Upper lobe of left lung (tissue), 4 donors: ENCODE measurements around the gene CMTM1.

Source experiments
- CTCF ChIP-seq, 6 experiments: fragments of 450-650 bp in 4 of 6; fragments of 200-600 bp in 2 of 6; sonication (generic) in 2 of 6; IDR thresholded peaks; one replicate each; pipeline ENCODE4 v1.5.1; 2016 to 2019; ENCODE audit warnings: antibody characterized with exemption in 6 of 6
- EP300 ChIP-seq, 4 donors: sonication (generic); formaldehyde crosslinking; IDR thresholded peaks; one replicate each; pipeline ENCODE4 v1.5.1; 2017; ENCODE audit warnings: antibody characterized with exemption in 4 of 4, control low read depth in 2 of 4
- POLR2A ChIP-seq, 4 donors: fragments of 450-650 bp; IDR thresholded peaks; one replicate each; pipeline ENCODE4 v1.5.1; 2016 to 2017; ENCODE audit warnings: antibody characterized with exemption in 4 of 4, mild to moderate bottlenecking in 2 of 4
- POLR2AphosphoS5 ChIP-seq, 2 donors: sonication (generic); formaldehyde crosslinking; IDR thresholded peaks; one replicate each; pipeline ENCODE4 v1.5.1; 2017; ENCODE audit warnings: antibody characterized with exemption in 2 of 2

GRCh38 chr16:66603537-66604375 lies 37.5 kb downstream of the CMTM1 start:
- no peak for TF ChIP-seq CTCF (IDR thresholded peaks at IDR 0.05)
- peak in 1 of 4 donors; percentile 25 for TF ChIP-seq EP300 (IDR thresholded peaks at IDR 0.05)
- no peak for TF ChIP-seq POLR2AphosphoS5 (IDR thresholded peaks at IDR 0.05)
- TF ChIP-seq POLR2A (IDR thresholded peaks at IDR 0.05): peak in 1 of 4 donors; percentile 9
